HepG2 (cell line): ENCODE data around the gene SUN5. TPM values are rescaled to one million over a fixed set of nuclear protein-coding genes. Genes with fewer than 3 reads are reported as not detected.

Experiments
- BRCA1 ChIP-seq: sonication (generic); formaldehyde crosslinking; IDR thresholded peaks from 2 replicates; pipeline ENCODE4 v1.4.0; 2020; ENCODE audit warnings: missing genetic modification reagents
- CENPT ChIP-seq: sonication (generic); formaldehyde crosslinking; IDR thresholded peaks from 2 replicates; pipeline ENCODE4 v1.8.0; 2022; ENCODE audit warnings: low read depth, mild to moderate bottlenecking, moderate library complexity, missing genetic modification reagents
- DBP ChIP-seq: sonication (generic); formaldehyde crosslinking; IDR thresholded peaks from 2 replicates; pipeline ENCODE4 v1.4.0; 2020; ENCODE audit warnings: missing genetic modification reagents; ENCODE audit errors: not compliant biosample characterization
- ERF ChIP-seq: IDR thresholded peaks from 2 replicates; pipeline ENCODE4 v1.6.1; 2018; ENCODE audit warnings: missing biosample characterization, missing genetic modification reagents
- ETS1 ChIP-seq: sonication (generic); formaldehyde crosslinking; IDR thresholded peaks from 2 replicates; pipeline ENCODE4 v1.4.0; 2020; ENCODE audit warnings: missing genetic modification reagents
- EZH2 ChIP-seq: conservative IDR thresholded peaks from 2 replicates; pipeline ENCODE4 v1.6.1; 2012; ENCODE audit warnings: mild to moderate bottlenecking, low read depth, low read length, moderate library complexity
- FOXA1 ChIP-seq, 2 experiments: fragments of 450-650 bp in 1 of 2; sonication (generic) in 1 of 2; formaldehyde crosslinking in 1 of 2; IDR thresholded peaks; 2 replicates each; pipeline versions ENCODE4 v1.4.0 to v1.6.1; 2016 to 2020; ENCODE audit warnings: missing genetic modification reagents in 1 of 2
- HBP1 ChIP-seq: IDR thresholded peaks from 2 replicates; pipeline ENCODE4 v1.6.1; 2016; ENCODE audit warnings: low read depth, control low read depth
- PAX8 ChIP-seq: sonication (generic); formaldehyde crosslinking; IDR thresholded peaks from 2 replicates; pipeline ENCODE4 v1.8.0; 2022; ENCODE audit warnings: mild to moderate bottlenecking, missing genetic modification reagents, borderline replicate concordance
- RFX3 ChIP-seq: IDR thresholded peaks from 2 replicates; pipeline ENCODE4 v1.6.1; 2016; ENCODE audit warnings: missing biosample characterization, missing genetic modification reagents
- RFXANK ChIP-seq: IDR thresholded peaks from 2 replicates; pipeline ENCODE4 v1.6.1; 2016
- THAP7 ChIP-seq: sonication (generic); formaldehyde crosslinking; IDR thresholded peaks from 2 replicates; pipeline ENCODE4 v1.8.1; 2023; ENCODE audit warnings: mild to moderate bottlenecking, missing genetic modification reagents
- TOPORS ChIP-seq: sonication (generic); formaldehyde crosslinking; IDR thresholded peaks from 2 replicates; pipeline ENCODE4 v1.8.0; 2023; ENCODE audit warnings: mild to moderate bottlenecking, missing genetic modification reagents
- ZBED4 ChIP-seq: sonication (generic); formaldehyde crosslinking; IDR thresholded peaks from 2 replicates; pipeline ENCODE4 v1.4.0; 2020; ENCODE audit warnings: missing genetic modification reagents, borderline replicate concordance
- ZBTB14 ChIP-seq: sonication (generic); formaldehyde crosslinking; IDR thresholded peaks from 2 replicates; pipeline ENCODE4 v1.4.0; 2020; ENCODE audit warnings: missing genetic modification reagents
- ZNF230 ChIP-seq: sonication (generic); formaldehyde crosslinking; IDR thresholded peaks from 2 replicates; pipeline ENCODE4 v1.4.0; 2020; ENCODE audit warnings: mild to moderate bottlenecking, missing genetic modification reagents
- ZNF441 ChIP-seq: sonication (generic); formaldehyde crosslinking; IDR thresholded peaks from 2 replicates; pipeline ENCODE4 v1.7.0; 2021; ENCODE audit warnings: missing genetic modification reagents, borderline replicate concordance
- ZNF678 ChIP-seq: sonication (generic); formaldehyde crosslinking; IDR thresholded peaks from 2 replicates; pipeline ENCODE4 v1.4.0; 2020; ENCODE audit warnings: mild to moderate bottlenecking, missing genetic modification reagents
- polyA plus RNA-seq, 8 experiments: library from polyadenylated mRNA; depleted of rRNA in 3 of 8; stranded (reverse) in 7 of 8; unstranded in 1 of 8; fragments of >200 nt; fragmentation: Illumina TruSeq in 4 of 8; extraction: Trizol in 4 of 8; gene quantifications; 2 replicates each; pipeline versions ENCODE4 v1.2.1 to v1.2.3, GENCODE V29; 2011 to 2016; ENCODE audit warnings: low read depth in 4 of 8, missing spikeins in 1 of 8, mixed read lengths in 1 of 8; ENCODE audit not compliant: insufficient read depth in 1 of 8
- total RNA-seq, 5 experiments: library from RNA; depleted of rRNA; stranded (reverse); fragments of >200 nt; fragmentation: Illumina TruSeq; extraction: Trizol; gene quantifications; 2 replicates each; pipeline ENCODE4 v1.2.3, GENCODE V29; 2016; ENCODE audit warnings: low read depth in 1 of 5

The SUN5 gene
- total and polyA plus RNA-seq, 2 of the 13 experiments (the other 11 are each of a cell fraction or from before 2014, with no cell fraction given) = not detected

GRCh38 chr20:33007376-33008335 lies 3.4 kb upstream of the SUN5 start, which contains the start of gene BPIFB2 (continued):
- TF ChIP-seq ZBTB14 (CRISPR knock-in tag) (no peak; the same call in 1 of the 2 replicates), TOPORS (peak; percentile 87), BRCA1 (CRISPR knock-in tag) (no peak), ZNF230 (CRISPR knock-in tag) (peak; percentile 88; the same call in 1 of the 2 replicates), EZH2 (no peak), ZNF441 (CRISPR knock-in tag) (peak; percentile 54; the same call in 1 of the 2 replicates), RFX3 (CRISPR knock-in tag) (0 out of 2 replicates have a peak, but pooled peaks have one; percentile 42), ZBED4 (CRISPR knock-in tag) (peak; percentile 80), ZNF678 (0 out of 2 replicates have a peak, but pooled peaks have one; percentile 75), ETS1 (CRISPR knock-in tag) (no peak), CENPT (CRISPR knock-in tag) (peak; percentile 93; the same call in 1 of the 2 replicates), DBP (CRISPR knock-in tag) (peak; percentile 74), THAP7 (CRISPR knock-in tag) (peak; percentile 27; the same call in 1 of the 2 replicates), PAX8 (CRISPR knock-in tag) (peak; percentile 71), HBP1 (no peak; the same call in 1 of the 2 replicates), ERF (CRISPR knock-in tag) (peak; percentile 92), RFXANK (CRISPR knock-in tag) (peak; percentile 87; the same call in 1 of the 2 replicates), FOXA1 (IDR thresholded peaks at IDR 0.05) (no peak), FOXA1 (CRISPR knock-in tag; IDR thresholded peaks at IDR 0.05) (peak; percentile 97)
